Tibial artery (tissue), 4 donors: ENCODE measurements around the gene CALD1.
A peak's percentile ranks its signal among the peaks of the same experiment; 100 is the strongest.

ENCODE experiments used
- DNase-seq, 2 donors: peaks; one replicate each; pipeline ENCODE4 v3.0.0-alpha.2; 2019
- H3K27ac ChIP-seq, 2 donors: fragments of 200-600 bp; sonication (generic) in 1 of 2; 1 replicate in 1 of 2; 2 replicates in 1 of 2; pipeline ENCODE4 v1.5.1; 2018 to 2019; ENCODE audit warnings: mild to moderate bottlenecking in 1 of 2
- H3K27me3 ChIP-seq, 2 donors: fragments of 200-600 bp; sonication (generic) in 1 of 2; one replicate each; pipeline versions ENCODE4 v1.5.1 to v1.6.0; 2016 to 2019
- H3K36me3 ChIP-seq, 3 donors: fragments of 200-600 bp; sonication (generic) in 2 of 3; one replicate each; pipeline ENCODE4 v1.5.1; 2016 to 2019; ENCODE audit warnings: mild to moderate bottlenecking in 2 of 3
- H3K4me1 ChIP-seq, 4 donors: fragments of 200-600 bp; sonication (generic) in 2 of 4; 1 replicate in 3 of 4; 2 replicates in 1 of 4; pipeline ENCODE4 v1.5.1; 2016 to 2019
- H3K4me3 ChIP-seq, 2 donors: fragments of 200-600 bp; sonication (generic) in 1 of 2; 1 replicate in 1 of 2; 2 replicates in 1 of 2; pipeline ENCODE4 v1.5.1; 2018 to 2019; ENCODE audit warnings: mild to moderate bottlenecking in 2 of 2
- H3K9me3 ChIP-seq, 3 donors: fragments of 200-600 bp; sonication (generic) in 1 of 3; one replicate each; pipeline ENCODE4 v1.5.1; 2016 to 2019
- intact Hi-C: fragments of 100-400 bp; cut with DNase I; formaldehyde crosslinking; loops from one replicate; pipeline ENCODE4 v1.15.0; 2023; ENCODE audit warnings: low total_unique reads
- TF ChIP-seq, protein P1 (sequence below), 2 experiments: fragments of 200-600 bp in 1 of 2; fragments of 450-650 bp in 1 of 2; IDR thresholded peaks; one replicate each; pipeline ENCODE4 v1.5.1; 2017 to 2019; ENCODE audit warnings: antibody characterized with exemption in 2 of 2, mild to moderate bottlenecking in 1 of 2, moderate library complexity in 1 of 2

CALD1 gene

DNA sequence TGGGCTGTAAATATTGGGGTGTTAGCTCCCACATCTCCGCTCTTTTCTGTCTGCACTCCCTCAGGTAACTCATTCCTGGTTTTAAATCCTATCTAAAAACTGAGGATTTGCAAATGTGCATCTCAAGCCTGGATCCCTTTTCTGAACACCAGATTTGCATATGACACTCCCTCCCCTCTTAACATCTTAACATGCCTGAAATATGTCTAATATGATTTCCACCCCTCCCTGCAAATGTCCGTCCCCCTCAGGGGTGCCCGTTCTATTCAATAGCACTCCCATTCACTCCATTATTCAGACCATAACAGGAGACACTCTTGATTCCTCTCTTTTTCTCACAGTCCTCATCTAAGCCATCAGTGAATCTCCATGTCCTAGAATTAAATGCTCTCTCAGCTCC is 8.3 kb upstream of the CALD1 start:
- Histone ChIP-seq H3K4me1 (peaks cover 0 to 34% (median 20%) of the 10 kb centered on the region in 4 donors), H3K9me3 (no peaks in the 10 kb centered on the region), H3K36me3 (no peaks in the 10 kb centered on the region), H3K4me3 (no peak overlapping the region), H3K27me3 (no peaks in the 10 kb centered on the region), H3K27ac (peak overlapping the region in 1 of 2 donors; percentile 88)
- TF ChIP-seq, protein P1, sequence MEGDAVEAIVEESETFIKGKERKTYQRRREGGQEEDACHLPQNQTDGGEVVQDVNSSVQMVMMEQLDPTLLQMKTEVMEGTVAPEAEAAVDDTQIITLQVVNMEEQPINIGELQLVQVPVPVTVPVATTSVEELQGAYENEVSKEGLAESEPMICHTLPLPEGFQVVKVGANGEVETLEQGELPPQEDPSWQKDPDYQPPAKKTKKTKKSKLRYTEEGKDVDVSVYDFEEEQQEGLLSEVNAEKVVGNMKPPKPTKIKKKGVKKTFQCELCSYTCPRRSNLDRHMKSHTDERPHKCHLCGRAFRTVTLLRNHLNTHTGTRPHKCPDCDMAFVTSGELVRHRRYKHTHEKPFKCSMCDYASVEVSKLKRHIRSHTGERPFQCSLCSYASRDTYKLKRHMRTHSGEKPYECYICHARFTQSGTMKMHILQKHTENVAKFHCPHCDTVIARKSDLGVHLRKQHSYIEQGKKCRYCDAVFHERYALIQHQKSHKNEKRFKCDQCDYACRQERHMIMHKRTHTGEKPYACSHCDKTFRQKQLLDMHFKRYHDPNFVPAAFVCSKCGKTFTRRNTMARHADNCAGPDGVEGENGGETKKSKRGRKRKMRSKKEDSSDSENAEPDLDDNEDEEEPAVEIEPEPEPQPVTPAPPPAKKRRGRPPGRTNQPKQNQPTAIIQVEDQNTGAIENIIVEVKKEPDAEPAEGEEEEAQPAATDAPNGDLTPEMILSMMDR (IDR thresholded peaks at IDR 0.05): no peak
- no peak for DNase-seq
- intact Hi-C loops: no loop called here

DNA sequence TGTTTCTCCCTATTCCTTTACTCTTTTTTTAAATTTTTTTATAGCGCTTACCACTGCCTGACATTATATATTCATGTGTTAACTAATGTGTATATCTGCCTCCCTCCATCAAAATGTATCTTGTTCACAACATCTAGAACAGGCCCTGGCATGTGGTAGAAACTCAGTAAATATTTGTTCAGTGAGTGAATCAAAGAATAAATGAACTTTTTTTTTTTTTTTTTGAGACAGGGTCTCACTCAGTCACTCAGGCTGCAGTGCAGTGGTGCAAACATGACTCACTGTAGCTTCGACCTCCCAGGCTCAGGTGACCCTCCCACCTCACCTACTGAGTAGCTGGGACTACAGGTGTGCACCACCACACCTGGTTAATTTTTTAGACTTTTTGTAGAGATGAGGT is 7.5 kb upstream of the CALD1 start:
- Histone ChIP-seq H3K9me3 (no peaks in the 10 kb centered on the region), H3K27me3 (no peaks in the 10 kb centered on the region), H3K36me3 (no peaks in the 10 kb centered on the region), H3K4me3 (no peak overlapping the region), H3K27ac (peak overlapping the region in 1 of 2 donors; percentile 88), H3K4me1 (peaks cover 0 to 27% (median 15%) of the 10 kb centered on the region in 4 donors)
- no peak for DNase-seq
- intact Hi-C loops: no loop called here
- TF ChIP-seq, protein P1 (IDR thresholded peaks at IDR 0.05): no peak

DNA sequence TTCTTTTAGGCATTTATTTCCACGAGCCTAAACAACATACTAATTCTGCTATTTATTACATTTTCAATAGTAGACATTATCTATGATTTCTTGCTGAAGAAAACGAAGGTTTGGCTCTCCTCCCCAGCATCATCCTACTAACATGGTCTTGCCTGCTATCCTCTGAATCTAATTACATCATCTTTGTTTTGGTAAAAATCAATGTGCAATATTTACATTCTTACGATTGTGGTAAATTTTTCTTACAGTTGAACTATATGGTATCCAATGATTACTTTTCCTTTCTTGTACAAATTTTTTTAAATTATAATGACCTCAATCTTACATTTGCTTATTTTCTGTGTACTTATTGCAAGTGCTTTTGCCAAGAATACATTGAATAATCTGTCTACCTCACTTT is 7.0 kb upstream of the CALD1 start:
- TF ChIP-seq, protein P1 (IDR thresholded peaks at IDR 0.05): no peak
- DNase-seq: no peak
- no peaks in the 10 kb centered on the region for H3K9me3 ChIP-seq
- no peak overlapping the region for H3K4me3 ChIP-seq
- intact Hi-C loops: no loop called here
- no peaks in the 10 kb centered on the region for H3K27me3 ChIP-seq
- H3K27ac ChIP-seq: peak overlapping the region in 1 of 2 donors; percentile 88
- H3K36me3 ChIP-seq: no peaks in the 10 kb centered on the region
- H3K4me1 ChIP-seq: peaks cover 0 to 26% (median 11%) of the 10 kb centered on the region in 4 donors

DNA sequence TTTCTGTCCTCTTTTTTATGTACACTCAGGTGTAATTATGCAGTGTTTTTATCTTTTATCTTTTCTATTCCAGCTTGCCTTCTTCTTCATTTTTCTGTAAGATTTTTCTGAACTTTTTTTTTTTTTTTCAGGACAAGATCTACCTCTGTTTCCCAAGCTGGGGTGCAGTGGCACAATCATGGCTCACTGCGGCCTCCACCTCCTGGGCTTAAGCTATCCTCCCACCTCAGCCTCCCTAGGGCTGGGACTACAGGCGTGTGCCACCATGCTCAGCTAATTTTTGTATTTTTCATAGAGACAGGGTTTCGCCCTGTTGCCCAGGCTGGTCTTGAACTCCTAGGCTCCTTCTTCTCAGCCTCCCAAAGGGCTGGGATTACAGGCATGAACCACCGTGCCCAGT is 6.3 kb upstream of the CALD1 start:
- Histone ChIP-seq H3K27me3 (no peaks in the 10 kb centered on the region), H3K9me3 (no peaks in the 10 kb centered on the region)
- intact Hi-C loops: no loop called here

DNA sequence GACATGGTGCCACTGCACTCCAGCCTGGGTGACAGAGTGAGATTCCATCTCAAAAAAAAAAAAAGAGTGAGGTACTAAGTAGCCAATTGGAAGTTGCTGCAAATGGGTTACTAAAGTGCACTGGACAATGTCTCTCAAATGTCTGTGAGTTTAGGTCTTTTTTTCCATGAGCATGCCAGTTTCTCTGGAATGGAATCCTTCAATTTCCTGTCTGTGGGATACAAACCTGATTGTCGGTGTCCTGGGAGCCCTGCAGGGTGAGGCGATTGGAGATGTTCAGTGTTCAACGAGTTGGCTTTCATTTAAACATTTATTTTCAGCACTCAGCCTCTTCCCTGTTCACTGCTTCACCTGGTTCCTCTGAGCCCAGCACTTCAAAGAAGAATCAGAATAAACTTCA is 5.3 kb upstream of the CALD1 start:
- H3K4me3 ChIP-seq: no peak overlapping the region
- peaks cover 0 to 26% (median 15%) of the 10 kb centered on the region in 4 donors for H3K4me1 ChIP-seq
- no peak for DNase-seq
- H3K27ac ChIP-seq: peak overlapping the region in 1 of 2 donors; percentile 33
- no peaks in the 10 kb centered on the region for H3K36me3 ChIP-seq
- no peaks in the 10 kb centered on the region for H3K27me3 ChIP-seq
- H3K9me3 ChIP-seq: no peaks in the 10 kb centered on the region
- intact Hi-C loops: no loop called here
- TF ChIP-seq, protein P1 (IDR thresholded peaks at IDR 0.05): no peak

More for the DNA sequence above, 6.3 kb upstream of the CALD1 start:
- Histone ChIP-seq H3K4me3 (no peak overlapping the region), H3K36me3 (no peaks in the 10 kb centered on the region), H3K4me1 (peaks cover 0 to 26% (median 11%) of the 10 kb centered on the region in 4 donors), H3K27ac (no peak overlapping the region)
- no peak for DNase-seq
- TF ChIP-seq, protein P1 (IDR thresholded peaks at IDR 0.05): no peak

DNA sequence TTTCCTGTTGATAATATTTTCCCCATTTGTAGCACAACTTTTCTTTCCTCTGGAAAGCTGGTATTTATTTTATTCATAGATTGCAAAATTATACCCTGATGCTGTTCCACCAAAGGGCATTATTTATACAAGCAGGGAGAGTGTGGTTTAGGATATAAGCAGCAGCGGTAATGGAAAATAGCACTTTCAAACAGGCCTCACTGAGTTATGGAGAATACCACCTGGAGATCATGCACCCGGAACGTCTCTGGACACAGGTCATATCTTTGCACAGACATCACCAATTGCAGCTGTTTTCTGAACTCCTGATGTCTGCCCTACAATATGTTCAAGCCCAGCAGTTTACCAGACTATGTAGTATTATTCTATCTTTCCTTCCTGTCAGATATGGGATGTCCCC is 2.0 kb upstream of the CALD1 start:
- H3K4me1 ChIP-seq: peaks cover 0 to 21% (median 15%) of the 10 kb centered on the region in 4 donors

More for the DNA sequence above, 2.0 kb upstream of the CALD1 start:
- H3K9me3 ChIP-seq: no peaks in the 10 kb centered on the region
- H3K27me3 ChIP-seq: no peaks in the 10 kb centered on the region
- H3K4me3 ChIP-seq: no peak overlapping the region
- H3K27ac ChIP-seq: peak overlapping the region; percentile 89 to 94
- intact Hi-C loops: no loop called here
- no peaks in the 10 kb centered on the region for H3K36me3 ChIP-seq
- no peak for DNase-seq
- TF ChIP-seq, protein P1 (IDR thresholded peaks at IDR 0.05): no peak
